K562 (cell line): ENCODE data around the gene KCTD13. TPM values are rescaled to one million over a fixed set of nuclear protein-coding genes. Genes with fewer than 3 reads are reported as not detected.

ENCODE experiments used
- BCOR ChIP-seq: fragments of 450-650 bp; IDR thresholded peaks from 2 replicates; pipeline ENCODE4 v1.6.1; 2016
- CAMTA2 ChIP-seq: fragments of 250-450 bp; sonication (Bioruptor Pico); conservative IDR thresholded peaks from 2 replicates; pipeline ENCODE4 v1.5.1; 2022
- CEBPZ ChIP-seq: fragments of 150-350 bp; IDR thresholded peaks from 2 replicates; pipeline ENCODE4 v1.6.1; 2014; ENCODE audit warnings: low read depth, mild to moderate bottlenecking, low read length, borderline replicate concordance
- CHD2 ChIP-seq: IDR thresholded peaks from 2 replicates; pipeline ENCODE4 v1.6.1; 2011; ENCODE audit warnings: low read depth, low read length
- CREM ChIP-seq: IDR thresholded peaks from 2 replicates; pipeline ENCODE4 v1.6.1; 2014; ENCODE audit warnings: antibody characterized with exemption, low read depth
- ETV1 ChIP-seq: fragments of 450-650 bp; conservative IDR thresholded peaks from 2 replicates; pipeline ENCODE4 v1.6.1; 2016; ENCODE audit warnings: missing genetic modification characterization, control low read depth, low read depth, missing compliant biosample characterization
- FOXK2 ChIP-seq, 2 experiments: fragments of 450-650 bp; IDR thresholded peaks in 1 of 2; conservative IDR thresholded peaks in 1 of 2; 2 replicates each; pipeline ENCODE4 v1.6.1; 2016; ENCODE audit warnings: low read depth in 2 of 2, mild to moderate bottlenecking in 1 of 2
- HDGF ChIP-seq: fragments of 450-650 bp; IDR thresholded peaks from 2 replicates; pipeline ENCODE4 v1.6.1; 2016
- KDM2B ChIP-seq: fragments of 250-450 bp; sonication (Bioruptor Pico); IDR thresholded peaks from 2 replicates; pipeline ENCODE4 v1.8.0; 2021; ENCODE audit warnings: mild to moderate bottlenecking, moderate library complexity
- MBD2 ChIP-seq: sonication (generic); IDR thresholded peaks from 2 replicates; pipeline ENCODE4 v1.6.1; 2016; ENCODE audit warnings: low read depth, borderline replicate concordance
- MTF1 ChIP-seq: fragments of 250-450 bp; sonication (Bioruptor Pico); IDR thresholded peaks from 2 replicates; pipeline ENCODE4 v1.9.0; 2021; ENCODE audit warnings: moderate library complexity, mild to moderate bottlenecking, inconsistent platforms, borderline replicate concordance
- RAD21 ChIP-seq, 2 experiments: fragments of 250-450 bp in 1 of 2; fragments of 450-650 bp in 1 of 2; sonication (Bioruptor Pico) in 1 of 2; formaldehyde crosslinking in 1 of 2; IDR thresholded peaks in 1 of 2; conservative IDR thresholded peaks in 1 of 2; 2 replicates each; pipeline versions ENCODE4 v1.4.0 to v1.8.0; 2020 to 2022; ENCODE audit warnings: mild to moderate bottlenecking in 2 of 2, moderate library complexity in 1 of 2
- RBM25 ChIP-seq: fragments of 200-400 bp; formaldehyde crosslinking; IDR thresholded peaks from 2 replicates; pipeline ENCODE4 v1.6.1; 2018; ENCODE audit warnings: low read length, low read depth, moderate library complexity; ENCODE audit not compliant: severe bottlenecking
- RBM34 ChIP-seq: fragments of 200-400 bp; formaldehyde crosslinking; IDR thresholded peaks from 2 replicates; pipeline ENCODE4 v1.6.1; 2018; ENCODE audit warnings: low read length, borderline replicate concordance; ENCODE audit not compliant: insufficient read depth
- TCFL5 ChIP-seq: fragments of 250-450 bp; sonication (Bioruptor Pico); conservative IDR thresholded peaks from 2 replicates; pipeline ENCODE4 v1.6.1; 2021; ENCODE audit warnings: mild to moderate bottlenecking, moderate library complexity, matching md5 sums
- ZBTB49 ChIP-seq: sonication (generic); formaldehyde crosslinking; IDR thresholded peaks from 2 replicates; pipeline ENCODE4 v1.8.0; 2022; ENCODE audit warnings: missing genetic modification reagents, mild to moderate bottlenecking, borderline replicate concordance
- ZNF12 ChIP-seq: sonication (generic); formaldehyde crosslinking; IDR thresholded peaks from 2 replicates; pipeline ENCODE4 v1.4.0; 2020; ENCODE audit warnings: mild to moderate bottlenecking, missing genetic modification reagents
- ZNF121 ChIP-seq: sonication (generic); formaldehyde crosslinking; conservative IDR thresholded peaks from 2 replicates; pipeline ENCODE4 v1.8.0; 2022; ENCODE audit warnings: missing genetic modification reagents
- ZNF224 ChIP-seq: sonication (generic); formaldehyde crosslinking; IDR thresholded peaks from 2 replicates; pipeline ENCODE4 v1.8.0; 2022; ENCODE audit warnings: mild to moderate bottlenecking, missing genetic modification reagents
- ZNF778 ChIP-seq: fragments of 450-650 bp; formaldehyde crosslinking; IDR thresholded peaks from 2 replicates; pipeline ENCODE4 v1.4.0; 2020; ENCODE audit warnings: mild to moderate bottlenecking, moderate library complexity
- polyA plus RNA-seq, 8 experiments: library from polyadenylated mRNA; depleted of rRNA in 4 of 8; stranded (reverse) in 5 of 8; unstranded in 3 of 8; fragments of >200 nt; fragmentation: Nextera tagmentation in 2 of 8; fragmentation: Illumina TruSeq in 1 of 8; extraction: Ambion mirVana in 2 of 8; extraction: Trizol in 1 of 8; gene quantifications; 2 replicates each; pipeline versions ENCODE4 v1.2.1 to v1.2.3, GENCODE V29; 2011 to 2014; ENCODE audit warnings: inconsistent platforms in 1 of 8, missing spikeins in 1 of 8
- total RNA-seq, 7 experiments: library from RNA; depleted of rRNA in 6 of 7; stranded (reverse); fragments of >200 nt in 6 of 7; fragmentation: Illumina TruSeq in 2 of 7; extraction: Trizol in 2 of 7; gene quantifications; 2 replicates each; pipeline versions ENCODE4 v1.2.1 to v1.2.3, GENCODE V29; 2011 to 2021; ENCODE audit warnings: low replicate concordance in 1 of 7
- TF ChIP-seq, protein P1 (sequence below), 2 experiments: fragments of 450-650 bp; IDR thresholded peaks; 2 replicates each; pipeline ENCODE4 v1.6.1; 2016

Gene KCTD13
- total and polyA plus RNA-seq, 9 of the 15 experiments (the other 6 are each of a cell fraction or from before 2014, with no cell fraction given), result 1.0 to 20.6 (median 9.8) TPM

DNA sequence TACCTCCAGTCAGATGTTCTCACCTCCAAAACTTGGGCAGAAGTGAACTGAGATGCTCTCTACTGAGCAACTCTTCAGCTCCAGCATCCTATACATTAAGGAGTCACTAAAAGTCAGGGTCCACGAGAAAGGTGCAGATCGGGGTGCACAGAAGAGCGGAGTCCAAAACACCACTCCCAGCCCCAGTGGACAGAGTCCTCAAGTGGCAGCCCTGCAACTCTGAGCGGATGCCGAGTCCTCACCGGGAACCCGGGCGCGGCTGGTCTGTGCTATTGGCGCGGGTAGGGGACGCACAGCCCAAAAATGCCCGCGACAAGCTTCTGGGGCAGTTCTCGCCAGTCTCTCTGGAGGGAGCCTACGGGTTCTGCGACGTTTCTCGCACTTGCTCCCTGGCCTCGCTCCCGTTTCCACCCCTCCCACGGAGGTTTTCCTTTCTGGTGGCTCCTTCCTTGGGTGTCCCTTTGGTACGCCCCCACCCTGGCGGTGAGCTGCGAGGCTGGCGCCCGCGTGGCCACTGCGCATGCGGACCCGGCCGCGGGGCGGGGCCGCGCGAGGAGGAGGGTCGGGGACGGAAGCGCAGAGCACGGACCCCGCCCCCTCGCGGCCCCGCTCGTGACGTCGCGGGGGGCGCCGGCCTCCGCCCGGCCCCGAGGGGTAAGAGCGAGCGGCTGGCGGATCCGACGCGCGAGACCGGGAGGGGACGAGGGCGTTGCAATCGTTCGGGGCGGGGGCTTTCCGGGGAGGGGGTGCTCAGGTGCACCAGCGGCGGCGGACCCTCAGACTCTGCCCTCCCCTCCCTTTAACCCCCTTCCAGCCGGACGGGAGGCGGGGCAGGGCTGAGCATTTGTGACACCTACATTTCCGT lies 35.7 kb upstream of the KCTD13 start, which contains the start of gene TMEM219 (continued):
- no peak for TF ChIP-seq CEBPZ
- TF ChIP-seq, protein P1, sequence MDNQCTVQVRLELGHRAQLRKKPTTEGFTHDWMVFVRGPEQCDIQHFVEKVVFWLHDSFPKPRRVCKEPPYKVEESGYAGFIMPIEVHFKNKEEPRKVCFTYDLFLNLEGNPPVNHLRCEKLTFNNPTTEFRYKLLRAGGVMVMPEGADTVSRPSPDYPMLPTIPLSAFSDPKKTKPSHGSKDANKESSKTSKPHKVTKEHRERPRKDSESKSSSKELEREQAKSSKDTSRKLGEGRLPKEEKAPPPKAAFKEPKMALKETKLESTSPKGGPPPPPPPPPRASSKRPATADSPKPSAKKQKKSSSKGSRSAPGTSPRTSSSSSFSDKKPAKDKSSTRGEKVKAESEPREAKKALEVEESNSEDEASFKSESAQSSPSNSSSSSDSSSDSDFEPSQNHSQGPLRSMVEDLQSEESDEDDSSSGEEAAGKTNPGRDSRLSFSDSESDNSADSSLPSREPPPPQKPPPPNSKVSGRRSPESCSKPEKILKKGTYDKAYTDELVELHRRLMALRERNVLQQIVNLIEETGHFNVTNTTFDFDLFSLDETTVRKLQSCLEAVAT (IDR thresholded peaks at IDR 0.05), result no peak
- TF ChIP-seq RBM34, result no peak
- no peak for TF ChIP-seq CAMTA2
- no peak for TF ChIP-seq HDGF
- no peak for TF ChIP-seq CHD2
- TF ChIP-seq RBM25, result no peak
- no peak for TF ChIP-seq BCOR
- no peak; the same call in 1 of the 2 replicates for TF ChIP-seq MBD2
- peak in 1 of 2 experiments; percentile 99; a peak in 2 of 4 replicates for TF ChIP-seq FOXK2 (conservative IDR thresholded peaks at IDR 0.05 in 1 of 2, IDR thresholded peaks at IDR 0.05 in 1 of 2; ENCODE audit: low read depth in 2 of 2)
- no peak for TF ChIP-seq ZNF224 (CRISPR knock-in tag)
- peak; percentile 88 for TF ChIP-seq CREM
- no peak for TF ChIP-seq TCFL5
- TF ChIP-seq ETV1, result 0 out of 2 replicates have a peak, but pooled peaks have one; percentile 6
- no peak for TF ChIP-seq ZNF778 (CRISPR knock-in tag)
- no peak for TF ChIP-seq ZNF12 (CRISPR knock-in tag)
- TF ChIP-seq RAD21 (CRISPR knock-in tag; conservative IDR thresholded peaks at IDR 0.05 in 1 of 2, IDR thresholded peaks at IDR 0.05 in 1 of 2), result peak in 1 of 2 experiments; percentile 20; a peak in 2 of 4 replicates
- no peak for TF ChIP-seq MTF1 (CRISPR knock-in tag)
- TF ChIP-seq KDM2B (CRISPR knock-in tag), result no peak
- TF ChIP-seq ZNF121 (CRISPR knock-in tag), result no peak
- TF ChIP-seq ZBTB49 (CRISPR knock-in tag), result no peak
